DND-41 (cell line): ENCODE measurements around the gene FAM236A.
A peak's percentile ranks its signal among the peaks of the same experiment; 100 is the strongest.
"Not testable (repeated sequence)": the region's sequence is repeated elsewhere in the genome, so short reads cannot be mapped to it uniquely, and the experiment has no call there.

ENCODE experiments used
- ATAC-seq: fragments of 200-7000 bp; cut with Tn5 transposase; 3 replicates; pipeline ENCODE4 v1.9.1; 2021; ENCODE audit warnings: low read depth; ENCODE audit not compliant: insufficient read depth
- DNase-seq: peaks from one replicate; pipeline ENCODE4 v3.0.0-alpha.2; 2020
- H2AFZ ChIP-seq: 2 replicates; pipeline ENCODE4 v1.6.0; 2012; ENCODE audit warnings: low read depth, low read length
- H3K27ac ChIP-seq: 2 replicates; pipeline ENCODE4 v1.5.1; 2012; ENCODE audit warnings: low read length, inconsistent platforms
- H3K27me3 ChIP-seq: fragments of 200-600 bp; sonication (generic); 2 replicates; pipeline ENCODE4 v1.6.0; 2012; ENCODE audit warnings: low read length, mild to moderate bottlenecking, inconsistent platforms; ENCODE audit not compliant: insufficient read depth, poor library complexity
- H3K36me3 ChIP-seq: 2 replicates; pipeline ENCODE4 v1.5.1; 2012; ENCODE audit warnings: low read length, inconsistent platforms; ENCODE audit not compliant: insufficient read depth
- H3K4me1 ChIP-seq: 2 replicates; pipeline ENCODE4 v1.5.1; 2012; ENCODE audit warnings: mild to moderate bottlenecking, low read length; ENCODE audit not compliant: insufficient read depth
- H3K4me2 ChIP-seq: 2 replicates; pipeline ENCODE4 v1.6.0; 2012; ENCODE audit warnings: mild to moderate bottlenecking, moderate library complexity, low read length, inconsistent platforms; ENCODE audit not compliant: insufficient read depth
- H3K4me3 ChIP-seq, 2 experiments: fragments of 200-600 bp in 1 of 2; shearing (Covaris generic) in 1 of 2; 2 replicates each; pipeline ENCODE4 v1.5.1; 2012 to 2016; ENCODE audit warnings: inconsistent platforms in 2 of 2, low read length in 2 of 2, mild to moderate bottlenecking in 2 of 2, low read depth in 1 of 2, moderate library complexity in 1 of 2
- H3K79me2 ChIP-seq: 2 replicates; pipeline ENCODE4 v1.6.0; 2012; ENCODE audit warnings: low read length, inconsistent platforms; ENCODE audit not compliant: insufficient read depth
- H3K9ac ChIP-seq: 2 replicates; pipeline ENCODE4 v1.6.0; 2012; ENCODE audit warnings: low read depth, mild to moderate bottlenecking, inconsistent platforms, low read length, moderate library complexity
- H3K9me3 ChIP-seq: 2 replicates; pipeline ENCODE4 v1.5.1; 2012; ENCODE audit warnings: low read length, moderate library complexity, mild to moderate bottlenecking, inconsistent platforms; ENCODE audit not compliant: insufficient read depth, severe bottlenecking
- H4K20me1 ChIP-seq: 2 replicates; pipeline ENCODE4 v1.6.0; 2012; ENCODE audit warnings: low read length; ENCODE audit not compliant: insufficient read depth

FAM236A gene

DNA sequence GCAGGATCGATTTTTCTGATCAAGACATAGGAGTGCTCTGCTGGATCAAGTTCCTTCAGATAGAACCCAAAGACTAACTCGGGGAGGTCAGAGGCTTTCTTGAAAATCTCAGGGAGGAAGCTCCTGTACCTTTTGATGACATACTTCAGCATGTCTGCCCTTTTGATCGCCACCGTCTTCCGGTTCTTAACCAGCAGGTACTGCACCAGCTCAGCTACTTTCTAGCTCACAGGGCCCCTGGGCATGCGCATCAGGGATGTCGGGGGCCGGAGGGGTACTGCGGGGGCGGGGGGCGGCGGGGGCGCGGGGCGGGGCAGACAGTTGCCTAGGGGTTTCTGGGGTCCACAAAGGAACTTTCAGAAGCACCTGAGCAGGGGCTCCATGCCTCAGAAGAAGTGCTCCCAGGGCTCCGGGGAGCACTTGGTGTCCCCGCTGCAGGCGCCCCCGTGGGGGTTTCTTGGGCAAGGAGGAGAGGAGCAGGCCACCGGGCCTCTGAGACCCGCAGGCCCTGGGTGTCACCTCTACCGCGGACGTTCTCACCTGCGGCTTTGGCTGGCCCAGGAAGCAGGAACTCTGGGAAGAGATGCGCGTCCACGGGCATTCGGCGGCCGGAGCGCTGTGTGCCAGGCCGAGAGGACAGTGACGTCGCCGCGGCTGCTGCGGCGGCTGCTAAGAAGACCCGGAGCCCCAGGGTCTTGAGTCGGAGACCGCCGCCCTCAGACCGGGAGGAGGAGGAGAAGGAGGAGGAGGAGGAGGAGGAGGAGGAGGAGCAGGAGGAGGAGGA is 5.2 kb downstream of the FAM236A start:
- H3K79me2 ChIP-seq, DNase-seq, H3K9ac ChIP-seq, H3K27me3 ChIP-seq, H3K9me3 ChIP-seq, H3K27ac ChIP-seq, H4K20me1 ChIP-seq, H2AFZ ChIP-seq, H3K36me3 ChIP-seq, H3K4me3 ChIP-seq, H3K4me2 ChIP-seq, H3K4me1 ChIP-seq: not testable (repeated sequence)
- ATAC-seq, result peak; percentile 80

- not testable (repeated sequence) for H3K4me1 ChIP-seq, H3K36me3 ChIP-seq, H3K27ac ChIP-seq, H3K9me3 ChIP-seq, H4K20me1 ChIP-seq, H3K4me3 ChIP-seq, H2AFZ ChIP-seq, H3K27me3 ChIP-seq, DNase-seq, H3K9ac ChIP-seq, H3K79me2 ChIP-seq, H3K4me2 ChIP-seq
- ATAC-seq, result peak; percentile 87
Observed at GRCh38 chrX:72943819-72944169, 5.8 kb downstream of the FAM236A start, which contains the start of gene DMRTC1. Gene DMRTC1 (minus strand): TSS chrX:72943837. CDS start chrX:72875694, 68,143 bp downstream.

GRCh38 chrX:72959971-72960370 is 22.0 kb downstream of the FAM236A start:
- not testable (repeated sequence) for H2AFZ ChIP-seq, H3K27ac ChIP-seq, H3K36me3 ChIP-seq, H3K9ac ChIP-seq, H3K79me2 ChIP-seq, ATAC-seq, H3K4me1 ChIP-seq, H4K20me1 ChIP-seq, H3K27me3 ChIP-seq, H3K4me2 ChIP-seq, DNase-seq, H3K9me3 ChIP-seq, H3K4me3 ChIP-seq

DNA sequence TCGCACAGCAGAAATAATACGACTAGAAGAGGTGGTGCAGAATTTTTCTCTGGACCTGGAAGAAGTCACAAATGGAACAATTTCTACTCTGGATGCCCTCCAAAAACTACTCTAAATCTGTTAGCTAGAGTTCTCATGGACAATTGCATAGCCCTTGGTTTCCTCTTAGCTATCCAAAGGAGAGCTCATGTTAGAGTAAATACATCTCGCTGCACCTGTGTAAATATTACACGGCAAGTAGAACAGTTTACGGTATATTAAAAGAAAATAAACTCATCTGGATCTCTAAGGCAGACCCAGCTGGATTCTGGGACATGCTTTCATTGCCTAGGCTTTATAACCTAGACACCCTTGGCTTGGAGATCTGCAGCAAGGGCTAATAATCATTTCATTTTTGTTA is 33.9 kb downstream of the FAM236A start:
- H3K4me2 ChIP-seq, H3K27ac ChIP-seq, H3K79me2 ChIP-seq, ATAC-seq, DNase-seq, H3K9ac ChIP-seq, H3K27me3 ChIP-seq, H3K4me1 ChIP-seq, H3K9me3 ChIP-seq, H3K4me3 ChIP-seq, H3K36me3 ChIP-seq, H2AFZ ChIP-seq, H4K20me1 ChIP-seq: not testable (repeated sequence)

DNA sequence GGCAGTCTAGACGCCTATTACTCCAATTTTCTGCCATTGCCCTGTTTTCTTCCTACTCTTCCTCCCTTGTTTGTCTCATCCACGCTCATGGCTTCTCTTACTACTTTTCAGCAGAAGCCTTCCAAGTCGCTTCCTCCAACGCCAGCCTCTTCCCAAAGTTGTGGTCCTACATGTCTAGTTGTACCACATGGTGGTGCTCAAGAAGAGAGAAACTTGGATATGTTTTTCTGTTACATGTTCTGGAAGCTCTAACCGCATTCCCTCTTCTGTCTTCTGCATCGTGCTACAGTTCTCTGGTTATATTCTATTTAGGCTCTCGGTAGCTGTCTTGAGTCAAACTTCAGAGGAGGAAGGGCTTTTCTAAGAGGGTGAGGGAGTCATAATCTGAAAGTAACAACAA is 36.9 kb downstream of the FAM236A start:
- not testable (repeated sequence) for H3K4me2 ChIP-seq, H3K4me3 ChIP-seq, H3K36me3 ChIP-seq, H3K4me1 ChIP-seq, H2AFZ ChIP-seq, ATAC-seq, H3K27ac ChIP-seq, DNase-seq, H3K9ac ChIP-seq, H3K79me2 ChIP-seq, H3K9me3 ChIP-seq, H4K20me1 ChIP-seq, H3K27me3 ChIP-seq

- not testable (repeated sequence) for ATAC-seq, H3K36me3 ChIP-seq
Observed at GRCh38 chrX:72980894-72981469, 43.0 kb downstream of the FAM236A start.

More at GRCh38 chrX:72980894-72981469, 43.0 kb downstream of the FAM236A start:
- DNase-seq, H4K20me1 ChIP-seq, H3K9ac ChIP-seq, H3K4me1 ChIP-seq, H2AFZ ChIP-seq, H3K4me2 ChIP-seq, H3K27me3 ChIP-seq, H3K9me3 ChIP-seq, H3K27ac ChIP-seq, H3K4me3 ChIP-seq, H3K79me2 ChIP-seq: not testable (repeated sequence)
